Liver (tissue), 3 donors: ENCODE results near the gene MSGN1.

Experiments used
- JUND ChIP-seq, 2 donors: IDR thresholded peaks; 2 replicates each; pipeline ENCODE4 v1.6.1; 2016; ENCODE audit warnings: antibody characterized with exemption in 2 of 2
- TF ChIP-seq, protein P1 (sequence below): fragments of 150-350 bp; IDR thresholded peaks from 2 replicates; pipeline ENCODE4 v1.5.1; 2017; ENCODE audit warnings: improper control_type of control experiment, low read depth, low read length; ENCODE audit not compliant: missing input control
- donor health status: healthy.
- donor health status: healthy.

DNA sequence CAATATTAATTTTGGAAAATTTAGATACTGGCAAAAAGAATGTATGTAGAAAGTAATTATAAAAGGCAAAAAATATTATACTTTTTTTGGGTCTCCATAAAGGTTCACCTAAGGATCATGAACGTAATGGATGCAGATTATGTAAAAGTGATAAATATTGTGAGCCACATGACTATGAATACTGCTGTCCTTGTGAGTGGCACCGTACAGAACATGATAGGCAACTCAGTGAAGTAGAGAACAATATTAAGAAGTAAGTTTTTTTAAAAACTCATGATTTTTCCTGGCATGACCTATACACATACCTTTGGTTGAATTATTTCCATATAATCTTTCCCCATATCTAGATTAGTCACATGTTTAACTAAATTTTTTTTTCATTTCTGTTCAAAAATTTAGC lies 43.7 kb upstream of the MSGN1 start:
- no peak for TF ChIP-seq JUND (IDR thresholded peaks at IDR 0.05)
- TF ChIP-seq, protein P1, sequence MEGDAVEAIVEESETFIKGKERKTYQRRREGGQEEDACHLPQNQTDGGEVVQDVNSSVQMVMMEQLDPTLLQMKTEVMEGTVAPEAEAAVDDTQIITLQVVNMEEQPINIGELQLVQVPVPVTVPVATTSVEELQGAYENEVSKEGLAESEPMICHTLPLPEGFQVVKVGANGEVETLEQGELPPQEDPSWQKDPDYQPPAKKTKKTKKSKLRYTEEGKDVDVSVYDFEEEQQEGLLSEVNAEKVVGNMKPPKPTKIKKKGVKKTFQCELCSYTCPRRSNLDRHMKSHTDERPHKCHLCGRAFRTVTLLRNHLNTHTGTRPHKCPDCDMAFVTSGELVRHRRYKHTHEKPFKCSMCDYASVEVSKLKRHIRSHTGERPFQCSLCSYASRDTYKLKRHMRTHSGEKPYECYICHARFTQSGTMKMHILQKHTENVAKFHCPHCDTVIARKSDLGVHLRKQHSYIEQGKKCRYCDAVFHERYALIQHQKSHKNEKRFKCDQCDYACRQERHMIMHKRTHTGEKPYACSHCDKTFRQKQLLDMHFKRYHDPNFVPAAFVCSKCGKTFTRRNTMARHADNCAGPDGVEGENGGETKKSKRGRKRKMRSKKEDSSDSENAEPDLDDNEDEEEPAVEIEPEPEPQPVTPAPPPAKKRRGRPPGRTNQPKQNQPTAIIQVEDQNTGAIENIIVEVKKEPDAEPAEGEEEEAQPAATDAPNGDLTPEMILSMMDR: no peak
